GM20000 (cell line): ENCODE data around the gene LXN.

Experiments
- DNase-seq: peaks from one replicate; pipeline ENCODE4 v3.0.0; 2012; ENCODE audit warnings: low spot score
- CTCF ChIP-seq: IDR thresholded peaks from 2 replicates; pipeline ENCODE4 v1.5.1; 2012; ENCODE audit warnings: mild to moderate bottlenecking, control low read depth; ENCODE audit errors: extremely low read depth, missing control alignments

Gene LXN

GRCh38 chr3:158685159-158685558 lies 12.7 kb upstream of the LXN start:
- DNase-seq = no peak
- TF ChIP-seq CTCF = no peak

GRCh38 chr3:158683230-158683962 lies 10.9 kb upstream of the LXN start:
- TF ChIP-seq CTCF = no peak
- no peak for DNase-seq

GRCh38 chr3:158680861-158681260 lies 8.4 kb upstream of the LXN start:
- no peak for TF ChIP-seq CTCF
- DNase-seq = no peak

- no peak for TF ChIP-seq CTCF
- DNase-seq = no peak
Observed at GRCh38 chr3:158679547-158680000, 7.1 kb upstream of the LXN start.

- no peak for DNase-seq
- TF ChIP-seq CTCF = no peak
Observed at GRCh38 chr3:158678687-158679086, 6.2 kb upstream of the LXN start.

- TF ChIP-seq CTCF = no peak
- DNase-seq = peak; percentile 10
Observed at GRCh38 chr3:158671821-158672214, 630 bp downstream of the LXN start.

GRCh38 chr3:158668506-158668905 lies 3.9 kb downstream of the LXN start:
- TF ChIP-seq CTCF = no peak
- DNase-seq = no peak
